Caco-2 (cell line): Measurements from ENCODE around the gene SLC16A9. TPM values are rescaled to one million over a fixed set of nuclear protein-coding genes. Genes with fewer than 3 reads are reported as not detected.

Experiments used
- BruUV-seq: library from RNA; stranded (reverse); fragments of 400-500 nt; replicated peaks from 2 replicates; lab custom pipeline; 2021; lab: Mats Ljungman, UMichigan
- CTCF ChIA-PET: fragments of 300-600 bp; sonication (Branson Sonifier 250); formaldehyde crosslinking; loops from one replicate; lab custom pipeline; 2022; ENCODE audit warnings: antibody characterized with exemption; lab: Charles Lee
- POLR2A ChIA-PET: fragments of 300-600 bp; sonication (Branson Sonifier 250); formaldehyde crosslinking; loops from one replicate; lab custom pipeline; 2022; ENCODE audit warnings: antibody characterized with exemption; lab: Charles Lee
- DNase-seq, 2 experiments: peaks; one replicate each; pipeline versions ENCODE4 v3.0.0 to v3.0.0-alpha.2; 2020 to 2022
- H3K27me3 ChIP-seq: replicated peaks from 2 replicates; pipeline ENCODE4 v1.6.0; 2011; ENCODE audit warnings: low read length; ENCODE audit not compliant: control insufficient read depth, insufficient read depth
- H3K36me3 ChIP-seq: 2 replicates; pipeline ENCODE4 v1.5.1; 2011; ENCODE audit warnings: low read length; ENCODE audit not compliant: control insufficient read depth, insufficient read depth
- H3K4me1 ChIP-seq: fragments of 250-450 bp; sonication (Bioruptor Pico); 2 replicates; pipeline ENCODE4 v1.5.1; 2020; ENCODE audit warnings: mild to moderate bottlenecking
- H3K4me3 ChIP-seq: 2 replicates; pipeline ENCODE4 v1.5.1; 2011; ENCODE audit warnings: low read depth, mild to moderate bottlenecking, control low read depth, low read length
- H3K9me3 ChIP-seq: fragments of 250-450 bp; sonication (Bioruptor Pico); 2 replicates; pipeline ENCODE4 v1.5.1; 2020; ENCODE audit warnings: mild to moderate bottlenecking, moderate library complexity
- H3K27ac Mint-ChIP-seq: one replicate; pipeline ENCODE4 v1.8.0; 2022; ENCODE audit warnings: mixed read lengths; ENCODE audit not compliant: unreplicated experiment
- H3K27me3 Mint-ChIP-seq: one replicate; pipeline ENCODE4 v1.8.0; 2022; ENCODE audit warnings: mixed read lengths; ENCODE audit not compliant: insufficient read depth, unreplicated experiment
- H3K36me3 Mint-ChIP-seq: one replicate; pipeline ENCODE4 v1.8.0; 2022; ENCODE audit warnings: mild to moderate bottlenecking, mixed read lengths; ENCODE audit not compliant: insufficient read depth, unreplicated experiment
- H3K4me1 Mint-ChIP-seq: one replicate; pipeline ENCODE4 v1.8.0; 2022; ENCODE audit warnings: low read depth, mixed read lengths; ENCODE audit not compliant: unreplicated experiment
- H3K4me3 Mint-ChIP-seq: one replicate; pipeline ENCODE4 v1.8.0; 2022; ENCODE audit warnings: mild to moderate bottlenecking, moderate library complexity, mixed read lengths; ENCODE audit not compliant: unreplicated experiment
- H3K9me3 Mint-ChIP-seq: one replicate; pipeline ENCODE4 v1.8.0; 2022; ENCODE audit warnings: mixed read lengths; ENCODE audit not compliant: unreplicated experiment
- intact Hi-C: fragments of 100-400 bp; cut with micrococcal nuclease; formaldehyde crosslinking; loops from one replicate; pipeline ENCODE4 v1.10.0; 2022; ENCODE audit not compliant: unreplicated experiment
- total RNA-seq: library from RNA; stranded (reverse); gene quantifications from 2 replicates; pipeline ENCODE4 v1.2.3, GENCODE V29; 2022
- TF ChIP-seq, protein P1 (sequence below), 2 experiments: fragments of 200-600 bp in 1 of 2; IDR thresholded peaks; 1 replicate in 1 of 2; 2 replicates in 1 of 2; pipeline versions ENCODE4 v1.5.1 to v1.8.0; 2011 to 2022; ENCODE audit warnings: antibody characterized with exemption in 1 of 2, control low read depth in 1 of 2, inconsistent platforms in 1 of 2, low read depth in 1 of 2, low read length in 1 of 2, mild to moderate bottlenecking in 1 of 2, moderate library complexity in 1 of 2; ENCODE audit not compliant: insufficient read depth in 1 of 2, severe bottlenecking in 1 of 2, unreplicated experiment in 1 of 2

SLC16A9 gene
- total RNA-seq, 1 experiment from 2014 or later = 0.45 TPM

DNA sequence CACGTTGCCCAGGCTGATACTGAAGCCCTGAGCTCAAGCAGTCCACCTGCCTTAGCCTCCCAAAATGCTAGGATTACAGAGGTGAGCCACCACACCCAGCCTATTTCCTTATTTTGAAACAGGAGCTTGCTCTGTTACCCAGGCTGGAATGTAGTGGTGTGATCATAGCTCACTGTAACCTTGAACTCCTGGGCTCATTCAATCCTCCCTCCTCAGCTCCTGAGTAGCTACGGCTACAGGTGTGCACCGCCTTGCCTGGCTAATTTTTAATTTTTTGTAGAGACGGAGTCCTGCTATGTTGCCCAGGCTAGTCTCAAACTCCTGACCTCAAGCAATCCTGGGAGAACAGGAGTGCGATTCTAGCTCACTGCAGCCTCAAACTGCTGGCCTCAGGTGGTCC lies 31.9 kb upstream of the SLC16A9 start:
- Mint-ChIP-seq H3K9me3 (no peaks in the 10 kb centered on the region), H3K27me3 (peaks cover 5% of the 10 kb centered on the region), H3K4me3 (no peak overlapping the region), H3K36me3 (no peaks in the 10 kb centered on the region), H3K27ac (no peak overlapping the region), H3K4me1 (no peaks in the 10 kb centered on the region)
- intact Hi-C loops = no loop called here
- Histone ChIP-seq H3K9me3 (peaks cover 7% of the 10 kb centered on the region), H3K27me3 (no peaks in the 10 kb centered on the region), H3K4me3 (no peak overlapping the region), H3K36me3 (no peaks in the 10 kb centered on the region), H3K4me1 (no peaks in the 10 kb centered on the region)
- POLR2A ChIA-PET = no interaction called here
- no TSS peak for BruUV-seq
- CTCF ChIA-PET = no interaction called here
- TF ChIP-seq, protein P1, sequence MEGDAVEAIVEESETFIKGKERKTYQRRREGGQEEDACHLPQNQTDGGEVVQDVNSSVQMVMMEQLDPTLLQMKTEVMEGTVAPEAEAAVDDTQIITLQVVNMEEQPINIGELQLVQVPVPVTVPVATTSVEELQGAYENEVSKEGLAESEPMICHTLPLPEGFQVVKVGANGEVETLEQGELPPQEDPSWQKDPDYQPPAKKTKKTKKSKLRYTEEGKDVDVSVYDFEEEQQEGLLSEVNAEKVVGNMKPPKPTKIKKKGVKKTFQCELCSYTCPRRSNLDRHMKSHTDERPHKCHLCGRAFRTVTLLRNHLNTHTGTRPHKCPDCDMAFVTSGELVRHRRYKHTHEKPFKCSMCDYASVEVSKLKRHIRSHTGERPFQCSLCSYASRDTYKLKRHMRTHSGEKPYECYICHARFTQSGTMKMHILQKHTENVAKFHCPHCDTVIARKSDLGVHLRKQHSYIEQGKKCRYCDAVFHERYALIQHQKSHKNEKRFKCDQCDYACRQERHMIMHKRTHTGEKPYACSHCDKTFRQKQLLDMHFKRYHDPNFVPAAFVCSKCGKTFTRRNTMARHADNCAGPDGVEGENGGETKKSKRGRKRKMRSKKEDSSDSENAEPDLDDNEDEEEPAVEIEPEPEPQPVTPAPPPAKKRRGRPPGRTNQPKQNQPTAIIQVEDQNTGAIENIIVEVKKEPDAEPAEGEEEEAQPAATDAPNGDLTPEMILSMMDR (IDR thresholded peaks at IDR 0.05; ENCODE audit: insufficient read depth in 1 of 2, low read depth in 1 of 2, low read length in 1 of 2, severe bottlenecking in 1 of 2, unreplicated experiment in 1 of 2) = no peak
- no peak for DNase-seq

DNA sequence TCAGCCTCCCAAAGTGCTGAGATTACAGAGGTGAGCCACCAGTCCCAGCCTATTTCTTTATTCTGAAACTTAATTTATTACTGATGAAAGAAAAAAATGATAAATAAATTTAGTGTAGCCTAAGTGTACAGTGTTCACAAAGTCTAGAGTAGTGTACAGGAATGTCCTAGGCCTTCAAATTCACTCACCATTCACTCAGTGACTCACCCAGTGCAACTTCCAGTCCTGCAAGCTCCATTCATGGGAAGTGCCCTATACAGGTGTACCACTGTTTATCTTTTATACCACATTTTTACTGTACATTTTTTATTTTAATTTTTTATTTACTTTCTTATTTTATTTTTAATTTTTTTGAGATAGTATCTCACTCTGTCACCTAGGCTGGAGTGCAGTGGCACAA lies 31.4 kb upstream of the SLC16A9 start:
- Mint-ChIP-seq H3K4me3 (no peak overlapping the region), H3K4me1 (no peaks in the 10 kb centered on the region), H3K9me3 (no peaks in the 10 kb centered on the region), H3K27me3 (peaks cover 5% of the 10 kb centered on the region), H3K36me3 (no peaks in the 10 kb centered on the region), H3K27ac (no peak overlapping the region)
- DNase-seq = no peak
- CTCF ChIA-PET = no interaction called here
- no TSS peak for BruUV-seq
- Histone ChIP-seq H3K36me3 (no peaks in the 10 kb centered on the region), H3K9me3 (peaks cover 7% of the 10 kb centered on the region), H3K27me3 (no peaks in the 10 kb centered on the region), H3K4me1 (no peaks in the 10 kb centered on the region), H3K4me3 (no peak overlapping the region)
- TF ChIP-seq, protein P1 (IDR thresholded peaks at IDR 0.05; ENCODE audit: insufficient read depth in 1 of 2, low read depth in 1 of 2, low read length in 1 of 2, severe bottlenecking in 1 of 2, unreplicated experiment in 1 of 2) = no peak
- intact Hi-C loops = no loop called here
- POLR2A ChIA-PET = no interaction called here

DNA sequence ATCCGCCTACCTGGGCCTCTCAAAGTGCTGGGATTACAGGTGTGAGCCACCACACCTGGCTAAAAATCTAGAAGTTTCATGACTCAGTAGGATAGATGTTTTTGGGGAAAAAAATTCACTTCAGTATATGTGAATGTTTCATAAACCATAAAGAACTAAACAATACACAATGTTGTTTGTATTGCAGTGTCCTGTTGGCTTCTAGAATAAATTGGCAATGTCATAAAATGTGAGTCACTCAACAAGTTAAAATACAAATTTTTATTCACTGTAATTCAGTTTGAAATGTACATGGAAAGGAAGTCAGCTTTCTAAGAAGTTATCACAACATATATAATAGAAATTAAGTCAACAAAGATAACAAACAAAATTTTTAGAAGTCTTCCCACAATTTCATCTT lies 27.1 kb upstream of the SLC16A9 start:
- no peak for DNase-seq
- ChIA-PET CTCF (no interaction called here), POLR2A (no interaction called here)
- H3K27ac Mint-ChIP-seq = no peak overlapping the region
- no peak overlapping the region for H3K4me3 ChIP-seq
- H3K4me1 Mint-ChIP-seq = no peaks in the 10 kb centered on the region
- H3K27me3 Mint-ChIP-seq = peaks cover 13% of the 10 kb centered on the region
- no peak overlapping the region for H3K4me3 Mint-ChIP-seq
- intact Hi-C loops = no loop called here
- H3K36me3 Mint-ChIP-seq = no peaks in the 10 kb centered on the region
- H3K36me3 ChIP-seq = no peaks in the 10 kb centered on the region
- TF ChIP-seq, protein P1 (IDR thresholded peaks at IDR 0.05; ENCODE audit: insufficient read depth in 1 of 2, low read depth in 1 of 2, low read length in 1 of 2, severe bottlenecking in 1 of 2, unreplicated experiment in 1 of 2) = no peak
- no peaks in the 10 kb centered on the region for H3K9me3 Mint-ChIP-seq
- no TSS peak for BruUV-seq
- H3K9me3 ChIP-seq = peaks cover 5% of the 10 kb centered on the region; the same call in 1 of the 2 replicates
- peaks cover 4% of the 10 kb centered on the region; the same call in 1 of the 2 replicates for H3K4me1 ChIP-seq
- no peaks in the 10 kb centered on the region for H3K27me3 ChIP-seq
